ENCODE data around the gene THAP4.

- TF ChIP-seq POLR2A (IDR thresholded peaks at IDR 0.05) (no peak), CTCF (IDR thresholded peaks at IDR 0.05) (no peak), EP300 (IDR thresholded peaks at IDR 0.05) (no peak)
Observed at GRCh38 chr2:241680827-241681599, 44.1 kb upstream of the THAP4 start.

Measured in stomach (tissue), 4 donors.